Amniotic stem cell (primary cell): Measurements from ENCODE around the gene ARHGAP11A.

Experiments used
- DNase-seq: peaks from one replicate; lab custom pipeline; 2025; lab: John Stamatoyannopoulos, UW

Gene ARHGAP11A

DNA sequence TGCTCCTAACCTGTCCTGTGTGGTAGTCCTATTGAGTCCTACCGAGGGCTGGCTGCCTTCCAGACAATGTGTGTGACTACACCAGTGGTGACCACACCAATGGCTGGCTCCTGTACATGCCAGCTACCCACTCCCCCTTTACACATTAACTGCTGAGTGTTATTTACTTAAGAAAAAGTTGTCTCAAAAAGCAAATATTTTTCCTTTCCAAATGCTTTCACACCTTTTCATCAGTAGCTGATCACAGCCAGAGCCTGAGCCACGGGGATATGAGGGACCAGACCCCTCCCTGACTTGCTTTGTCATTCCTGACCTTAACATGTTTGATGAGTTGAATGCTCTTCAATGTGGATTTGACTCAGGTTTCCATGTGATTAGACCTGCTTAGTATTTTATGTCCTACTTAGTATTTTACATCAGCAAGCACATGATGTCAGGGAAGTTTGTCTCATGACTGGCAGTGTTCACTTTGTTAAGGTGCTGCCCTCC lies 72.9 kb downstream of the ARHGAP11A start:
- no peak for DNase-seq
